Activated naive CD4-positive, alpha-beta T cell treated with anti-CD3 and anti-CD28 coated beads, Interleukin-2, amount 50 U/mL, for 72 hours (primary cell): ENCODE data around the gene SS18L1. TPM values are rescaled to one million over a fixed set of nuclear protein-coding genes. Genes with fewer than 3 reads are reported as not detected.

Experiments
- ATAC-seq, 2 donors: fragments of 150-1000 bp; cut with Tn5 transposase; 2 replicates each; pipeline ENCODE4 v1.10.0; 2021; ENCODE audit warnings: mild to moderate bottlenecking in 2 of 2, moderate library complexity in 2 of 2
- DNase-seq, 2 donors: peaks; one replicate each; pipeline ENCODE4 v3.0.0; 2021 to 2022; ENCODE audit warnings: low spot score in 2 of 2
- H3K27ac Mint-ChIP-seq, 2 donors: one replicate each; pipeline ENCODE4 v1.8.0; 2022; ENCODE audit warnings: mild to moderate bottlenecking in 2 of 2, mixed read lengths in 2 of 2
- H3K36me3 Mint-ChIP-seq, 2 donors: one replicate each; pipeline ENCODE4 v1.8.0; 2022; ENCODE audit warnings: mixed read lengths in 2 of 2
- H3K9me3 Mint-ChIP-seq, 2 donors: one replicate each; pipeline ENCODE4 v1.8.0; 2022; ENCODE audit warnings: mixed read lengths in 2 of 2
- total RNA-seq, 2 donors: library from RNA; stranded (reverse); gene quantifications; one replicate each; pipeline ENCODE4 v1.2.3, GENCODE V29; 2022

SS18L1 gene
- total RNA-seq, 2 donors from 2014 or later = 21.7 to 52.4 TPM

GRCh38 chr20:62226707-62227590, 83.4 kb downstream of the SS18L1 start:
- ATAC-seq = no peak
- Mint-ChIP-seq H3K36me3 (no peaks in the 10 kb centered on the region), H3K27ac (no peak overlapping the region), H3K9me3 (no peaks in the 10 kb centered on the region)
- DNase-seq = no peak

GRCh38 chr20:62227591-62227976, 84.0 kb downstream of the SS18L1 start:
- Mint-ChIP-seq H3K36me3 (no peaks in the 10 kb centered on the region), H3K9me3 (no peaks in the 10 kb centered on the region), H3K27ac (no peak overlapping the region)
- DNase-seq (no peak), ATAC-seq (no peak)

GRCh38 chr20:62227977-62228958, 84.7 kb downstream of the SS18L1 start:
- ATAC-seq = peak in 1 of 2 donors; percentile 28
- no peaks in the 10 kb centered on the region for H3K9me3 Mint-ChIP-seq
- H3K27ac Mint-ChIP-seq = no peak overlapping the region
- H3K36me3 Mint-ChIP-seq = no peaks in the 10 kb centered on the region
- DNase-seq = no peak

- ATAC-seq = no peak
- no peak for DNase-seq
- H3K27ac Mint-ChIP-seq = no peak overlapping the region
- no peaks in the 10 kb centered on the region for H3K36me3 Mint-ChIP-seq
- H3K9me3 Mint-ChIP-seq = no peaks in the 10 kb centered on the region
Observed at GRCh38 chr20:62228982-62229545, 85.5 kb downstream of the SS18L1 start.

GRCh38 chr20:62229667-62230066, 86.1 kb downstream of the SS18L1 start:
- Mint-ChIP-seq H3K36me3 (no peaks in the 10 kb centered on the region), H3K9me3 (no peaks in the 10 kb centered on the region), H3K27ac (no peak overlapping the region)
- ATAC-seq = no peak
- DNase-seq = no peak

- ATAC-seq (no peak), DNase-seq (no peak)
- Mint-ChIP-seq H3K9me3 (no peaks in the 10 kb centered on the region), H3K27ac (no peak overlapping the region), H3K36me3 (no peaks in the 10 kb centered on the region)
Observed at GRCh38 chr20:62230276-62230675, 86.7 kb downstream of the SS18L1 start.

GRCh38 chr20:62230696-62231095, 87.1 kb downstream of the SS18L1 start:
- H3K9me3 Mint-ChIP-seq = no peaks in the 10 kb centered on the region
- H3K27ac Mint-ChIP-seq = no peak overlapping the region
- DNase-seq = no peak
- ATAC-seq = no peak
- no peaks in the 10 kb centered on the region for H3K36me3 Mint-ChIP-seq

GRCh38 chr20:62231292-62231691, 87.7 kb downstream of the SS18L1 start:
- ATAC-seq (no peak), DNase-seq (no peak)
- Mint-ChIP-seq H3K9me3 (no peaks in the 10 kb centered on the region), H3K27ac (no peak overlapping the region), H3K36me3 (no peaks in the 10 kb centered on the region)

Other genes with a start within 250 kb of the SS18L1 start
- 10 to 100 TPM; 16.3 to 22.0 TPM for gene TAF4, start 77.9 kb upstream of the SS18L1 start, total RNA-seq
- 10 to 100 TPM; 34.3 to 35.6 TPM for gene LSM14B, start 21.3 kb upstream of the SS18L1 start, total RNA-seq
- gene PSMA7, start 375 bp upstream of the SS18L1 start, total RNA-seq = 100 to 1,000 TPM; 253 to 333 TPM
- gene MTG2, start 39.3 kb downstream of the SS18L1 start, total RNA-seq = 10 to 100 TPM; 33.9 to 39.5 TPM
- gene HRH3, start 76.5 kb downstream of the SS18L1 start, total RNA-seq = not detected
- 10 to 100 TPM; 30.0 to 49.5 TPM for gene OSBPL2, start 94.8 kb downstream of the SS18L1 start, total RNA-seq
- 10 to 100 TPM; 92.6 to 93.6 TPM for gene ADRM1, start 159.2 kb downstream of the SS18L1 start, total RNA-seq
- gene LAMA5, start 223.5 kb downstream of the SS18L1 start, total RNA-seq = under 1 TPM; 0.36 to 0.95 TPM
- gene RPS21, start 243.3 kb downstream of the SS18L1 start, total RNA-seq = 1,000 to 10,000 TPM; 2,243 to 2,653 TPM